GM18508 (cell line): ENCODE results near the gene CORO2B.

Experiments used
- ATAC-seq: cut with Tn5 transposase; IDR thresholded peaks from one replicate; pipeline ENCODE4 v1.9.1; 2021; ENCODE audit warnings: moderate number of reproducible peaks; ENCODE audit not compliant: insufficient read depth, unreplicated experiment

CORO2B gene

GRCh38 chr15:68589053-68589452, 10.3 kb downstream of the CORO2B start:
- ATAC-seq, result no peak

- ATAC-seq, result no peak
Observed at GRCh38 chr15:68589783-68590710, 11.3 kb downstream of the CORO2B start.

- no peak for ATAC-seq
Observed at GRCh38 chr15:68590721-68591389, 12.1 kb downstream of the CORO2B start.

GRCh38 chr15:68592054-68592453, 13.3 kb downstream of the CORO2B start:
- no peak for ATAC-seq

GRCh38 chr15:68592544-68592943, 13.8 kb downstream of the CORO2B start:
- no peak for ATAC-seq

- no peak for ATAC-seq
Observed at GRCh38 chr15:68593341-68593740, 14.5 kb downstream of the CORO2B start.

GRCh38 chr15:68593828-68594532, 15.2 kb downstream of the CORO2B start:
- ATAC-seq, result no peak

- ATAC-seq, result no peak
Observed at GRCh38 chr15:68594533-68595259, 15.9 kb downstream of the CORO2B start.

GRCh38 chr15:68595260-68595564, 16.4 kb downstream of the CORO2B start:
- no peak for ATAC-seq

GRCh38 chr15:68595761-68596160, 17.0 kb downstream of the CORO2B start:
- no peak for ATAC-seq

GRCh38 chr15:68596691-68597090, 17.9 kb downstream of the CORO2B start:
- no peak for ATAC-seq

GRCh38 chr15:68597581-68597980, 18.8 kb downstream of the CORO2B start:
- no peak for ATAC-seq

- no peak for ATAC-seq
Observed at GRCh38 chr15:68598171-68599152, 19.7 kb downstream of the CORO2B start.

- ATAC-seq, result no peak
Observed at GRCh38 chr15:68599153-68599545, 20.4 kb downstream of the CORO2B start.

GRCh38 chr15:68599560-68600071, 20.8 kb downstream of the CORO2B start:
- no peak for ATAC-seq

GRCh38 chr15:68601206-68602197, 22.7 kb downstream of the CORO2B start:
- no peak for ATAC-seq

- no peak for ATAC-seq
Observed at GRCh38 chr15:68602459-68603215, 23.8 kb downstream of the CORO2B start.
